Pancreas (tissue), 10 donors: Measurements from ENCODE around the gene TH. TPM values are rescaled to one million over a fixed set of nuclear protein-coding genes. Genes with fewer than 3 reads are reported as not detected.
A peak's percentile ranks its signal among the peaks of the same experiment; 100 is the strongest.

ENCODE experiments used
- ATAC-seq, 4 donors: fragments of 200-7000 bp; cut with Tn5 transposase; one replicate each; pipeline versions ENCODE4 v1.8.0 to v1.9.1; 2020; ENCODE audit warnings: mild to moderate bottlenecking in 4 of 4, moderate library complexity in 4 of 4
- DNase-seq, 6 donors: peaks; one replicate each; pipeline ENCODE4 v3.0.0-alpha.2; 2020
- FAIRE-seq: peaks from 2 replicates; lab custom pipeline; 2012; peaks lifted over from hg19 to GRCh38; lab: Jason Lieb, UNC
- H3K27ac ChIP-seq, 4 donors: fragments of 200-600 bp; sonication (generic); 1 replicate in 3 of 4; 2 replicates in 1 of 4; pipeline versions ENCODE4 v1.5.0 to v1.8.0; 2020
- H3K27me3 ChIP-seq, 4 donors: fragments of 200-600 bp; one replicate each; pipeline ENCODE4 v1.8.0; 2021
- H3K36me3 ChIP-seq, 3 donors: fragments of 200-600 bp; sonication (generic) in 1 of 3; one replicate each; pipeline versions ENCODE4 v1.5.0 to v1.8.0; 2020 to 2021
- H3K4me1 ChIP-seq, 3 donors: fragments of 200-600 bp; one replicate each; pipeline ENCODE4 v1.8.0; 2021
- H3K4me3 ChIP-seq, 4 donors: fragments of 200-600 bp; sonication (generic) in 2 of 4; one replicate each; pipeline versions ENCODE4 v1.5.0 to v1.8.0; 2020 to 2021
- H3K9me3 ChIP-seq, 4 donors: fragments of 200-600 bp; one replicate each; pipeline ENCODE4 v1.8.0; 2021
- CTCF ChIP-seq, 4 donors: fragments of 200-600 bp; sonication (generic) in 3 of 4; IDR thresholded peaks; one replicate each; pipeline versions ENCODE4 v1.5.0 to v1.8.0; 2021; ENCODE audit warnings: antibody characterized with exemption in 4 of 4
- WGBS, 2 donors: extraction: QIAGEN DNeasy Blood & Tissue Kit; methylation state at CpG; one replicate each; pipeline ENCODE4 v1.1.7; 2013; 5-methylcytosine and 5-hydroxymethylcytosine counted together
- intact Hi-C, 3 donors: fragments of 100-400 bp; cut with DNase I; formaldehyde crosslinking; loops; one replicate each; pipeline versions ENCODE4 v1.11.1 to v1.14.2; 2022
- polyA plus RNA-seq, 2 donors: library from polyadenylated mRNA; stranded (reverse); fragments of 200-250 nt; gene quantifications; one replicate each; pipeline ENCODE4 v1.2.3, GENCODE V29; 2013
- total RNA-seq, 6 donors: library from RNA; stranded (reverse); fragmentation: NEBNext Ultra II Directional in 4 of 6; extraction: Animal tissue kit (Norgen Biotek cat#: 25700) in 4 of 6; gene quantifications; one replicate each; pipeline versions ENCODE4 v1.2.1 to v1.2.4, GENCODE V29; 2021 to 2023
- donor health status: healthy with polysubstance abuse.
- donor health status: DM: no; HTN: no; CAD: no; lungs with moderate emphysema.
- donor health status: DM: no; HTN: no; CAD: no.
- donor health status: control.
- donor health status: control.
- donor health status: Bipolar disorder and iron deficiency.
- donor health status: DM: yes; HTN: yes; CAD: no.
- donor health status: DM: no; HTN: no; CAD: no.
- donor health status: DM: no; HTN: no; CAD: no.
- donor health status: DM: yes; HTN: yes; CAD: no.

The TH gene
- total and polyA plus RNA-seq, 8 donors = 0.19 to 2.5 (median 0.38) TPM; not detected in 2

GRCh38 chr11:2205981-2206690 lies 34.5 kb upstream of the TH start:
- DNase-seq = peak in 3 of 6 donors; percentile 3 to 44 (median 4)
- no peak for ATAC-seq
- Histone ChIP-seq H3K9me3 (no peaks in the 10 kb centered on the region), H3K27ac (no peak overlapping the region), H3K4me3 (no peak overlapping the region), H3K27me3 (no peaks in the 10 kb centered on the region), H3K36me3 (no peaks in the 10 kb centered on the region), H3K4me1 (peaks cover 0 to 17% (median 10%) of the 10 kb centered on the region in 3 donors)
- intact Hi-C loops = loop anchor here in 1 of 3 donors (5.0 kb wide), 1 partner anchor 76 kb away; no protein-coding TSS in a partner anchor
- 62 to 74% methylated on average over 12 of the region's 12 CpGs for WGBS, 2 donors
- no peak for FAIRE-seq
- no peak for TF ChIP-seq CTCF (IDR thresholded peaks at IDR 0.05)

- WGBS, 2 donors = 82 to 83% methylated on average over 1 of the region's 1 CpG
- FAIRE-seq (no peak), ATAC-seq (no peak), DNase-seq (peak in 3 of 6 donors; percentile 2 to 19 (median 12))
- no peak for TF ChIP-seq CTCF (IDR thresholded peaks at IDR 0.05)
- intact Hi-C loops = loop anchor here in 1 of 3 donors (5.0 kb wide), 1 partner anchor 77 kb away; no protein-coding TSS in a partner anchor
- Histone ChIP-seq H3K4me1 (peaks cover 0 to 12% (median 6%) of the 10 kb centered on the region in 3 donors), H3K27me3 (no peaks in the 10 kb centered on the region), H3K4me3 (no peak overlapping the region), H3K9me3 (no peaks in the 10 kb centered on the region), H3K27ac (no peak overlapping the region), H3K36me3 (no peaks in the 10 kb centered on the region)
These were observed 33.7 kb upstream of the TH start for GRCh38 chr11:2205214-2205720.

GRCh38 chr11:2204361-2205213 lies 33.0 kb upstream of the TH start:
- no peak for ATAC-seq
- no peak for FAIRE-seq
- H3K27me3 ChIP-seq = no peaks in the 10 kb centered on the region
- H3K9me3 ChIP-seq = no peaks in the 10 kb centered on the region
- peaks cover 0 to 5% (median 4%) of the 10 kb centered on the region in 3 donors for H3K4me1 ChIP-seq
- DNase-seq = peak in 3 of 6 donors; percentile 7 to 60 (median 46)
- WGBS, 2 donors = 78 to 85% methylated on average over 20 to 21 of the region's 21 CpGs
- TF ChIP-seq CTCF (IDR thresholded peaks at IDR 0.05) = no peak
- H3K27ac ChIP-seq = no peak overlapping the region
- no peak overlapping the region for H3K4me3 ChIP-seq
- no peaks in the 10 kb centered on the region for H3K36me3 ChIP-seq
- intact Hi-C loops = loop anchor here in 1 of 3 donors (5.0 kb wide), 1 partner anchor 78 kb away; no protein-coding TSS in a partner anchor

- no peak for FAIRE-seq
These were observed 32.0 kb upstream of the TH start for GRCh38 chr11:2203440-2204259.

More at GRCh38 chr11:2203440-2204259, 32.0 kb upstream of the TH start:
- intact Hi-C loops = no loop called here
- Histone ChIP-seq H3K9me3 (no peaks in the 10 kb centered on the region), H3K4me3 (no peak overlapping the region), H3K27me3 (no peaks in the 10 kb centered on the region), H3K4me1 (peaks cover 0 to 5% (median 4%) of the 10 kb centered on the region in 3 donors), H3K27ac (no peak overlapping the region), H3K36me3 (no peaks in the 10 kb centered on the region)
- WGBS, 2 donors = 82 to 87% methylated on average over 23 of the region's 23 CpGs
- DNase-seq = peak in 2 of 6 donors; percentile 48 to 65
- no peak for ATAC-seq
- TF ChIP-seq CTCF (IDR thresholded peaks at IDR 0.05) = no peak
